Esophagus muscularis mucosa (tissue), 4 donors: Measurements from ENCODE around the gene MAOB. TPM values are rescaled to one million over a fixed set of nuclear protein-coding genes. Genes with fewer than 3 reads are reported as not detected.
"Not testable (repeated sequence)": the region's sequence is repeated elsewhere in the genome, so short reads cannot be mapped to it uniquely, and the experiment has no call there.

Experiments
- DNase-seq: peaks from one replicate; pipeline ENCODE4 v3.0.0-alpha.2; 2017; ENCODE audit errors: extremely low spot score
- H3K27ac ChIP-seq, 4 donors: fragments of 200-600 bp; sonication (generic); replicated peaks in 1 of 4; 1 replicate in 3 of 4; 2 replicates in 1 of 4; pipeline ENCODE4 v1.5.1; 2016 to 2019; ENCODE audit warnings: mild to moderate bottlenecking in 1 of 4
- H3K27me3 ChIP-seq, 4 donors: fragments of 200-600 bp; sonication (generic); one replicate each; pipeline versions ENCODE4 v1.5.1 to v1.6.0; 2016 to 2019
- H3K36me3 ChIP-seq, 4 donors: fragments of 200-600 bp; sonication (generic); one replicate each; pipeline ENCODE4 v1.5.1; 2016 to 2019
- H3K4me1 ChIP-seq, 4 donors: fragments of 200-600 bp; sonication (generic); one replicate each; pipeline ENCODE4 v1.5.1; 2016 to 2019
- H3K4me3 ChIP-seq, 4 donors: fragments of 200-600 bp; sonication (generic); 1 replicate in 2 of 4; 2 replicates in 2 of 4; pipeline ENCODE4 v1.5.1; 2016 to 2019; ENCODE audit warnings: mild to moderate bottlenecking in 4 of 4, moderate library complexity in 1 of 4
- H3K9me3 ChIP-seq, 4 donors: fragments of 200-600 bp; sonication (generic); 1 replicate in 3 of 4; 2 replicates in 1 of 4; pipeline ENCODE4 v1.5.1; 2016 to 2019
- CTCF ChIP-seq, 3 experiments: fragments of 200-600 bp in 2 of 3; fragments of 450-650 bp in 1 of 3; sonication (generic) in 2 of 3; IDR thresholded peaks; one replicate each; pipeline ENCODE4 v1.5.1; 2017 to 2019; ENCODE audit warnings: antibody characterized with exemption in 3 of 3, mild to moderate bottlenecking in 2 of 3, moderate library complexity in 1 of 3
- EP300 ChIP-seq: sonication (generic); formaldehyde crosslinking; IDR thresholded peaks from one replicate; pipeline ENCODE4 v1.6.1; 2017; ENCODE audit warnings: antibody characterized with exemption
- POLR2A ChIP-seq: fragments of 450-650 bp; IDR thresholded peaks from one replicate; pipeline ENCODE4 v1.6.1; 2017; ENCODE audit warnings: antibody characterized with exemption, moderate library complexity, mild to moderate bottlenecking, low read depth
- POLR2AphosphoS5 ChIP-seq, 2 donors: sonication (generic); formaldehyde crosslinking; IDR thresholded peaks; one replicate each; pipeline ENCODE4 v1.6.1; 2017; ENCODE audit warnings: antibody characterized with exemption in 2 of 2
- WGBS: methylation state at CpG from one replicate; pipeline ENCODE4 v1.1.5; 2018; 5-methylcytosine and 5-hydroxymethylcytosine counted together
- intact Hi-C: fragments of 100-400 bp; cut with DNase I; formaldehyde crosslinking; loops from one replicate; pipeline ENCODE4 v1.15.1; 2023
- total RNA-seq, 4 donors: library from RNA; depleted of rRNA; stranded (reverse); fragments of >200 nt; gene quantifications; one replicate each; pipeline versions ENCODE4 v1.1.0 to v1.2.1, GENCODE V29; 2016

The MAOB gene
- total RNA-seq: 10 to 100 TPM; 37.1 to 87.8 (median 41.3) TPM

GRCh38 chrX:43882294-43882681, at the start of gene MAOB:
Gene MAOB (minus strand): TSS chrX:43882450. CDS start chrX:43882299, 151 bp downstream.
- peak within 1 kb of the TSS; percentile 57 to 67 (median 62) for H3K4me3 ChIP-seq
- no peaks in the 10 kb centered on the region for H3K27me3 ChIP-seq
- no peaks in the 10 kb centered on the region for H3K36me3 ChIP-seq
- intact Hi-C loops: no loop called here
- peak within 1 kb of the TSS; percentile 75 to 87 (median 80) for H3K27ac ChIP-seq
- 30% methylated on average over 2 of the region's 36 CpGs for WGBS
- TF ChIP-seq EP300: no peak
- peak in 1 of 2 donors; percentile 56 for TF ChIP-seq POLR2AphosphoS5 (IDR thresholded peaks at IDR 0.05)
- no peaks in the 10 kb centered on the region for H3K9me3 ChIP-seq
- peaks cover 0 to 40% (median 8%) of the 10 kb centered on the region in 4 donors for H3K4me1 ChIP-seq
- DNase-seq: no peak

- H3K4me3 ChIP-seq, H3K9me3 ChIP-seq, DNase-seq, H3K36me3 ChIP-seq, H3K27me3 ChIP-seq, intact Hi-C loops, H3K27ac ChIP-seq, H3K4me1 ChIP-seq: not testable (repeated sequence)
- WGBS: 81% methylated on average over 3 of the region's 3 CpGs
Observed at GRCh38 chrX:43922032-43922431, 39.8 kb upstream of the MAOB start.

GRCh38 chrX:43910772-43911171, 28.5 kb upstream of the MAOB start:
- DNase-seq, intact Hi-C loops, H3K4me1 ChIP-seq, H3K4me3 ChIP-seq, H3K9me3 ChIP-seq, H3K27ac ChIP-seq, H3K27me3 ChIP-seq, H3K36me3 ChIP-seq: not testable (repeated sequence)
- 70% methylated on average over 8 of the region's 8 CpGs for WGBS

GRCh38 chrX:43910012-43910411, 27.8 kb upstream of the MAOB start:
- Histone ChIP-seq H3K36me3 (no peaks in the 10 kb centered on the region), H3K27me3 (no peaks in the 10 kb centered on the region), H3K9me3 (no peaks in the 10 kb centered on the region), H3K4me3 (no peak overlapping the region), H3K4me1 (no peaks in the 10 kb centered on the region), H3K27ac (no peak overlapping the region)
- TF ChIP-seq CTCF (IDR thresholded peaks at IDR 0.05) (no peak), EP300 (no peak), POLR2AphosphoS5 (IDR thresholded peaks at IDR 0.05) (no peak), POLR2A (no peak)
- WGBS: 53% methylated on average over 1 of the region's 1 CpG
- intact Hi-C loops: no loop called here
- DNase-seq: no peak

GRCh38 chrX:43909141-43909540, 26.9 kb upstream of the MAOB start:
- Histone ChIP-seq H3K36me3 (no peaks in the 10 kb centered on the region), H3K4me1 (no peaks in the 10 kb centered on the region), H3K4me3 (no peak overlapping the region), H3K27ac (no peak overlapping the region), H3K9me3 (no peaks in the 10 kb centered on the region), H3K27me3 (no peaks in the 10 kb centered on the region)
- DNase-seq: no peak
- TF ChIP-seq POLR2A (no peak), CTCF (IDR thresholded peaks at IDR 0.05) (no peak), EP300 (no peak), POLR2AphosphoS5 (IDR thresholded peaks at IDR 0.05) (no peak)
- 80% methylated on average over 1 of the region's 1 CpG for WGBS
- intact Hi-C loops: no loop called here

- peak overlapping the region in 1 of 4 donors; percentile 2 for H3K27ac ChIP-seq
- intact Hi-C loops: no loop called here
- no peaks in the 10 kb centered on the region for H3K4me1 ChIP-seq
- 74% methylated on average over 5 of the region's 5 CpGs for WGBS
- H3K9me3 ChIP-seq: no peaks in the 10 kb centered on the region
- H3K4me3 ChIP-seq: no peak overlapping the region
- H3K36me3 ChIP-seq: no peaks in the 10 kb centered on the region
- TF ChIP-seq CTCF (IDR thresholded peaks at IDR 0.05): no peak
- no peak for TF ChIP-seq POLR2AphosphoS5 (IDR thresholded peaks at IDR 0.05)
- no peak for TF ChIP-seq EP300
- TF ChIP-seq POLR2A: no peak
- no peak for DNase-seq
- no peaks in the 10 kb centered on the region for H3K27me3 ChIP-seq
Observed at GRCh38 chrX:43899878-43900815, 17.9 kb upstream of the MAOB start.
